H1 (cell line): ENCODE results near the gene PHACTR2. TPM values are rescaled to one million over a fixed set of nuclear protein-coding genes. Genes with fewer than 3 reads are reported as not detected.

Experiments used
- CTBP2 ChIP-seq: IDR thresholded peaks from 2 replicates; pipeline ENCODE4 v1.7.0; 2011; ENCODE audit warnings: borderline replicate concordance, mild to moderate bottlenecking, moderate library complexity, mixed read lengths, low read length; ENCODE audit not compliant: insufficient read depth, insufficient read length
- HDAC6 ChIP-seq: IDR thresholded peaks from one replicate; pipeline ENCODE4 v1.7.1; 2012; ENCODE audit warnings: low read depth, mild to moderate bottlenecking, inconsistent platforms, low read length, moderate library complexity
- JUN ChIP-seq: IDR thresholded peaks from 2 replicates; pipeline ENCODE4 v1.6.1; 2011; ENCODE audit warnings: low read depth, mild to moderate bottlenecking, improper control_type of control experiment, low read length
- PHF8 ChIP-seq: fragments of 200-600 bp; sonication (generic); conservative IDR thresholded peaks from 2 replicates; pipeline ENCODE4 v1.7.1; 2012; ENCODE audit warnings: low read depth, mild to moderate bottlenecking, inconsistent platforms, low read length, moderate library complexity
- POLR2AphosphoS5 ChIP-seq: IDR thresholded peaks from 2 replicates; pipeline ENCODE4 v1.6.1; 2011; ENCODE audit warnings: low read depth, low read length
- RFX5 ChIP-seq: IDR thresholded peaks from 2 replicates; pipeline ENCODE4 v1.6.1; 2011; ENCODE audit warnings: low read depth, low read length, improper control_type of control experiment, borderline replicate concordance
- RNF2 ChIP-seq: fragments of 200-900, 300-1000 bp; sonication (generic); IDR thresholded peaks from 2 replicates; pipeline ENCODE4 v1.7.1; 2016; ENCODE audit warnings: borderline replicate concordance, low read depth, mild to moderate bottlenecking, antibody characterized with exemption, low read length; ENCODE audit not compliant: poor library complexity, severe bottlenecking; ENCODE audit errors: missing control alignments
- SP4 ChIP-seq: IDR thresholded peaks from 2 replicates; pipeline ENCODE4 v1.6.1; 2012; ENCODE audit warnings: low read length, inconsistent platforms
- SUZ12 ChIP-seq: fragments of 200-600 bp; sonication (generic); IDR thresholded peaks from 2 replicates; pipeline ENCODE4 v1.6.1; 2012; ENCODE audit warnings: mild to moderate bottlenecking, inconsistent platforms, low read length, moderate library complexity, mixed read lengths
- TBP ChIP-seq: IDR thresholded peaks from 2 replicates; pipeline ENCODE4 v1.6.1; 2011; ENCODE audit warnings: low read depth, low read length, improper control_type of control experiment
- ZNF274 ChIP-seq: IDR thresholded peaks from 2 replicates; pipeline ENCODE4 v1.7.0; 2012; ENCODE audit warnings: low read length, borderline replicate concordance; ENCODE audit errors: extremely low read depth
- polyA plus RNA-seq, 7 experiments: library from polyadenylated mRNA; depleted of rRNA in 3 of 7; stranded (reverse) in 5 of 7; unstranded in 2 of 7; fragments of >200 nt in 5 of 7; fragments of 200-250 nt in 2 of 7; gene quantifications; 1 replicate in 5 of 7; 2 replicates in 1 of 7; 4 replicates in 1 of 7; pipeline versions ENCODE4 v1.2.1 to v1.2.3, GENCODE V29; 2011 to 2013; ENCODE audit warnings: missing spikeins in 2 of 7, mixed read lengths in 2 of 7
- total RNA-seq: library from RNA; stranded (reverse); fragmentation: NEBNext Ultra II Directional; extraction: Animal tissue kit (Norgen Biotek cat#: 25700); gene quantifications from 2 replicates; pipeline ENCODE4 v1.2.1, GENCODE V29; 2021
- TF ChIP-seq, protein P1 (sequence below): fragments of 300-600 bp; sonication (generic); IDR thresholded peaks from 2 replicates; pipeline ENCODE4 v1.7.1; 2012; ENCODE audit warnings: low read length, moderate library complexity, mild to moderate bottlenecking, inconsistent platforms; ENCODE audit not compliant: insufficient replicate concordance

PHACTR2 gene
- total and polyA plus RNA-seq, 2 of the 8 experiments (the other 6 are each of a cell fraction or from before 2014, with no cell fraction given) = 16.9 to 131 TPM

DNA sequence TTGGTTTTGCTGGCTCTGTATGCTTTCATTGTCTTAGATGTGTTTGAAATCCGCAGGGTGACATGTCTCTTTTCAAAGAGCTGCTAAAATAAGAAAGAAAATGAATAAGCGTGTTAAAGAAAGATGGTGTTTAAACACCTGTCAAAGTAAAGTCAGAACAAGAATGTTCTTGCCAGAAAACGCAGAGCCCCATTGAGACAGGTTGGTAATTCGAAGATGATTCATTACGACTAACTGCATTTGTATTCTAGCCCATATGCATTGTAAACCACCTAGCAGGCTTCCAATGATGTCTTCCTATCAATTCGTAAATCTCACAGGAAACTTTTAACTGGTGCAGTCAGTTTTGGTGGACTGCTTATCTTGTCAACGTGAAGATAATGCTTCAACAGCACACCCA lies 16.8 kb downstream of the PHACTR2 start (continued):
- TF ChIP-seq, protein P1, sequence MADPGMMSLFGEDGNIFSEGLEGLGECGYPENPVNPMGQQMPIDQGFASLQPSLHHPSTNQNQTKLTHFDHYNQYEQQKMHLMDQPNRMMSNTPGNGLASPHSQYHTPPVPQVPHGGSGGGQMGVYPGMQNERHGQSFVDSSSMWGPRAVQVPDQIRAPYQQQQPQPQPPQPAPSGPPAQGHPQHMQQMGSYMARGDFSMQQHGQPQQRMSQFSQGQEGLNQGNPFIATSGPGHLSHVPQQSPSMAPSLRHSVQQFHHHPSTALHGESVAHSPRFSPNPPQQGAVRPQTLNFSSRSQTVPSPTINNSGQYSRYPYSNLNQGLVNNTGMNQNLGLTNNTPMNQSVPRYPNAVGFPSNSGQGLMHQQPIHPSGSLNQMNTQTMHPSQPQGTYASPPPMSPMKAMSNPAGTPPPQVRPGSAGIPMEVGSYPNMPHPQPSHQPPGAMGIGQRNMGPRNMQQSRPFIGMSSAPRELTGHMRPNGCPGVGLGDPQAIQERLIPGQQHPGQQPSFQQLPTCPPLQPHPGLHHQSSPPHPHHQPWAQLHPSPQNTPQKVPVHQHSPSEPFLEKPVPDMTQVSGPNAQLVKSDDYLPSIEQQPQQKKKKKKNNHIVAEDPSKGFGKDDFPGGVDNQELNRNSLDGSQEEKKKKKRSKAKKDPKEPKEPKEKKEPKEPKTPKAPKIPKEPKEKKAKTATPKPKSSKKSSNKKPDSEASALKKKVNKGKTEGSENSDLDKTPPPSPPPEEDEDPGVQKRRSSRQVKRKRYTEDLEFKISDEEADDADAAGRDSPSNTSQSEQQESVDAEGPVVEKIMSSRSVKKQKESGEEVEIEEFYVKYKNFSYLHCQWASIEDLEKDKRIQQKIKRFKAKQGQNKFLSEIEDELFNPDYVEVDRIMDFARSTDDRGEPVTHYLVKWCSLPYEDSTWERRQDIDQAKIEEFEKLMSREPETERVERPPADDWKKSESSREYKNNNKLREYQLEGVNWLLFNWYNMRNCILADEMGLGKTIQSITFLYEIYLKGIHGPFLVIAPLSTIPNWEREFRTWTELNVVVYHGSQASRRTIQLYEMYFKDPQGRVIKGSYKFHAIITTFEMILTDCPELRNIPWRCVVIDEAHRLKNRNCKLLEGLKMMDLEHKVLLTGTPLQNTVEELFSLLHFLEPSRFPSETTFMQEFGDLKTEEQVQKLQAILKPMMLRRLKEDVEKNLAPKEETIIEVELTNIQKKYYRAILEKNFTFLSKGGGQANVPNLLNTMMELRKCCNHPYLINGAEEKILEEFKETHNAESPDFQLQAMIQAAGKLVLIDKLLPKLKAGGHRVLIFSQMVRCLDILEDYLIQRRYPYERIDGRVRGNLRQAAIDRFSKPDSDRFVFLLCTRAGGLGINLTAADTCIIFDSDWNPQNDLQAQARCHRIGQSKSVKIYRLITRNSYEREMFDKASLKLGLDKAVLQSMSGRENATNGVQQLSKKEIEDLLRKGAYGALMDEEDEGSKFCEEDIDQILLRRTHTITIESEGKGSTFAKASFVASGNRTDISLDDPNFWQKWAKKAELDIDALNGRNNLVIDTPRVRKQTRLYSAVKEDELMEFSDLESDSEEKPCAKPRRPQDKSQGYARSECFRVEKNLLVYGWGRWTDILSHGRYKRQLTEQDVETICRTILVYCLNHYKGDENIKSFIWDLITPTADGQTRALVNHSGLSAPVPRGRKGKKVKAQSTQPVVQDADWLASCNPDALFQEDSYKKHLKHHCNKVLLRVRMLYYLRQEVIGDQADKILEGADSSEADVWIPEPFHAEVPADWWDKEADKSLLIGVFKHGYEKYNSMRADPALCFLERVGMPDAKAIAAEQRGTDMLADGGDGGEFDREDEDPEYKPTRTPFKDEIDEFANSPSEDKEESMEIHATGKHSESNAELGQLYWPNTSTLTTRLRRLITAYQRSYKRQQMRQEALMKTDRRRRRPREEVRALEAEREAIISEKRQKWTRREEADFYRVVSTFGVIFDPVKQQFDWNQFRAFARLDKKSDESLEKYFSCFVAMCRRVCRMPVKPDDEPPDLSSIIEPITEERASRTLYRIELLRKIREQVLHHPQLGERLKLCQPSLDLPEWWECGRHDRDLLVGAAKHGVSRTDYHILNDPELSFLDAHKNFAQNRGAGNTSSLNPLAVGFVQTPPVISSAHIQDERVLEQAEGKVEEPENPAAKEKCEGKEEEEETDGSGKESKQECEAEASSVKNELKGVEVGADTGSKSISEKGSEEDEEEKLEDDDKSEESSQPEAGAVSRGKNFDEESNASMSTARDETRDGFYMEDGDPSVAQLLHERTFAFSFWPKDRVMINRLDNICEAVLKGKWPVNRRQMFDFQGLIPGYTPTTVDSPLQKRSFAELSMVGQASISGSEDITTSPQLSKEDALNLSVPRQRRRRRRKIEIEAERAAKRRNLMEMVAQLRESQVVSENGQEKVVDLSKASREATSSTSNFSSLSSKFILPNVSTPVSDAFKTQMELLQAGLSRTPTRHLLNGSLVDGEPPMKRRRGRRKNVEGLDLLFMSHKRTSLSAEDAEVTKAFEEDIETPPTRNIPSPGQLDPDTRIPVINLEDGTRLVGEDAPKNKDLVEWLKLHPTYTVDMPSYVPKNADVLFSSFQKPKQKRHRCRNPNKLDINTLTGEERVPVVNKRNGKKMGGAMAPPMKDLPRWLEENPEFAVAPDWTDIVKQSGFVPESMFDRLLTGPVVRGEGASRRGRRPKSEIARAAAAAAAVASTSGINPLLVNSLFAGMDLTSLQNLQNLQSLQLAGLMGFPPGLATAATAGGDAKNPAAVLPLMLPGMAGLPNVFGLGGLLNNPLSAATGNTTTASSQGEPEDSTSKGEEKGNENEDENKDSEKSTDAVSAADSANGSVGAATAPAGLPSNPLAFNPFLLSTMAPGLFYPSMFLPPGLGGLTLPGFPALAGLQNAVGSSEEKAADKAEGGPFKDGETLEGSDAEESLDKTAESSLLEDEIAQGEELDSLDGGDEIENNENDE = no peak
- no peak for TF ChIP-seq CTBP2
- no peak for TF ChIP-seq SUZ12
- no peak for TF ChIP-seq TBP
- no peak for TF ChIP-seq SP4
- no peak for TF ChIP-seq RFX5
- TF ChIP-seq PHF8 = no peak
- no peak for TF ChIP-seq HDAC6
- TF ChIP-seq JUN = no peak
- TF ChIP-seq POLR2AphosphoS5 = no peak
- no peak for TF ChIP-seq ZNF274
- TF ChIP-seq RNF2 = no peak
